ENCODE measurements around the gene PDZD2.
A peak's percentile ranks its signal among the peaks of the same experiment; 100 is the strongest.

Gene PDZD2

DNA sequence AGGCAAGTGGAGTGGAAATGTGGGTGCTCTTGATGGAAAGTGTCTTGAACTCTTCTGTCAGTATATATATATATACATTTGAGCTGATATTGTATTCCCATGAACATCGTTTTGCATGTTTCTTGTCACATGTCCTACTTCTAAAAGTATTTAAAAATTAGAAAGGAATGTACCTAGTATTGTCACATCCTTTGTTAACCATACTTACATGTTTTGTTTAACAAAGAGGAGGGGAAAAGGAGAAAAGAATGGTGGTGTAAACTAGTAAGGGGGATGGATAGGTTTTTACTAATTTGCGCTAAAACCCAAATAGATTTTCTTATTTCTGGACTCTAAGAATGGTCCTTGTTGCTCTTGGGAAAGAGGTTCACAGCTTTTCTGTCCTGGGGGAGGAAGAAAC, 353.4 kb downstream of the PDZD2 start:
- TF ChIP-seq, protein P1, sequence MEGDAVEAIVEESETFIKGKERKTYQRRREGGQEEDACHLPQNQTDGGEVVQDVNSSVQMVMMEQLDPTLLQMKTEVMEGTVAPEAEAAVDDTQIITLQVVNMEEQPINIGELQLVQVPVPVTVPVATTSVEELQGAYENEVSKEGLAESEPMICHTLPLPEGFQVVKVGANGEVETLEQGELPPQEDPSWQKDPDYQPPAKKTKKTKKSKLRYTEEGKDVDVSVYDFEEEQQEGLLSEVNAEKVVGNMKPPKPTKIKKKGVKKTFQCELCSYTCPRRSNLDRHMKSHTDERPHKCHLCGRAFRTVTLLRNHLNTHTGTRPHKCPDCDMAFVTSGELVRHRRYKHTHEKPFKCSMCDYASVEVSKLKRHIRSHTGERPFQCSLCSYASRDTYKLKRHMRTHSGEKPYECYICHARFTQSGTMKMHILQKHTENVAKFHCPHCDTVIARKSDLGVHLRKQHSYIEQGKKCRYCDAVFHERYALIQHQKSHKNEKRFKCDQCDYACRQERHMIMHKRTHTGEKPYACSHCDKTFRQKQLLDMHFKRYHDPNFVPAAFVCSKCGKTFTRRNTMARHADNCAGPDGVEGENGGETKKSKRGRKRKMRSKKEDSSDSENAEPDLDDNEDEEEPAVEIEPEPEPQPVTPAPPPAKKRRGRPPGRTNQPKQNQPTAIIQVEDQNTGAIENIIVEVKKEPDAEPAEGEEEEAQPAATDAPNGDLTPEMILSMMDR (IDR thresholded peaks at IDR 0.05; ENCODE audit: extremely low read depth, insufficient read depth, missing control alignments) = no peak
- no peak for DNase-seq (ENCODE audit: low spot score)
- in situ Hi-C loops (cut with MboI; ENCODE audit: low pct_unique_long_range_greater_than_20kb, low sequenced_read_pairs, unreplicated experiment) = no loop called here

DNA sequence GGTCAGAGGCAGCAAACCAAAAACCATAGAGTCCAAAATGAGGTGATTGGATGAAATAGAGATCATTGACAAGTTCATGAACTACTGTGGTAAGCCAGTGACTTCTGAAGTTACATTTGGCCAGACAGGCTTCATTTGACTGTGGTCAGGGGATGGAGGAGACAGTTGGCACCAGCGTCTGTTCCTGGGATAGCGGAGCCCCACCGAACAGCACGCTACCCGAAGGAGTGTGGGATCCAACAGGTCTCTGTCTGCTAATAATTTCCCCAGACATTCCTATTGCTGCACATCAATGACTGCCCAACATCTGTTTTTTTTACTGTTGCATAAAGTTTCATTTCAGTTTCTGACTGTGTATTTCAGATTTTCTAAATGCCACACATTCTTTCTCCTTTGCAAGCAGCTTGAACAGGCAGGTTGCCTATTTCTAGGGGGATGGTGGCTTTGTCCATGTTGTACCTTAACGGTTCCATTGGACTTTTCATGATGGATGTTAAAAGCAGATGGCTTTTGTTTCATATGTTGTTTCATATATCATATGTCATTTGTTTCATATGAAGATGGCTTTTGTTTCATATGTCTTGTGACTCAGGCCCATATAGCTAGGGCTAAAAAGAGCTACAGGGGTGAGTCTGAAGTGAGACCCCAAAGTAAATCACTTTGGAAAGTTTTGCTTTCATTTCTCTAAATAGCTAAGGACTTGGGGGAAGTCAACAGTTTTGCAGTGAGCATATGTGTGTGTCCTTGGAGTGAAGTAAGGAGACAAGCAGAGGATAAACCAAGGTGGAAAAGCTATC, 354.4 kb downstream of the PDZD2 start:
- in situ Hi-C loops (cut with MboI; ENCODE audit: low pct_unique_long_range_greater_than_20kb, low sequenced_read_pairs, unreplicated experiment) = no loop called here
- TF ChIP-seq, protein P1 (IDR thresholded peaks at IDR 0.05; ENCODE audit: extremely low read depth, insufficient read depth, missing control alignments) = no peak

DNA sequence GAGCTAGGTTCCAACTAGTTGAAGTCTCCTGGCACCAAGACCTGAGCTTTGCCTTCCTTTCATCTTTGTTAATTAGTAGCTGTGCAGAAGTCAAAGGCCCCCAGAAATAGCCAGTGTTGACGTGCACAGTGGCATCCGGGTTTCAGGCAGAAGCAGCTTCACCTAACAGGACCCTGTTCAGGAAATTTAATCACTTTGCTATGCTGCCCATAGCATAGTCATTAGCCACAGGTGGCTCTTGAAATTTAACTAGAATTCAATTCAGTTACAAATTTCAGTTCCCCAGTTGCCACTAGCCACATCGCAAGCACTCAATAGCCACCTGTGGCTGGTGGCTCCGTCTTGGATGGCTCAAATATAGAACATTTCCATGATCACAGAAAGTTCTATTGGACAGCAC, 356.1 kb downstream of the PDZD2 start:
- TF ChIP-seq, protein P1 (IDR thresholded peaks at IDR 0.05; ENCODE audit: extremely low read depth, insufficient read depth, missing control alignments) = no peak
- DNase-seq (ENCODE audit: low spot score) = no peak
- in situ Hi-C loops (cut with MboI; ENCODE audit: low pct_unique_long_range_greater_than_20kb, low sequenced_read_pairs, unreplicated experiment) = no loop called here

More for the DNA sequence above, 354.4 kb downstream of the PDZD2 start:
- DNase-seq (ENCODE audit: low spot score) = peak; percentile 25

DNA sequence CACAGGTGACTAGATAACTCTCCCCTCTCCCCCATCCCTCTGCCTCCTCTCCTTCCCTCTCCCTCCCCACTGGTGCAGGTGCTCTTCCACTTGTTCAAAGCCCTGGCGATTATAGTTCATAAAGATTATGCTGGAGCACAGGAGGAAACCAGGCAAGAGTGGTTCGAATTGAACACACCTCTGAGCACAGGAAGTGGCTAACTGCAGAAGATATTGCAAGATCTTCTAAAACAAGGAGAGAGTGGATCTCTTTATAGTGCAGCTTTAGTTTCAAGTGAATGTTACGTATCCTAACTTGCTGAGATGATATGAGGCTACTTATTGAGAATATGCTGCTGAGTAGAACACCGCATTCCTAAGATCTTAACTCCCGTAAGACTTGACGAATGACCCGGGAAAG, 356.8 kb downstream of the PDZD2 start:
- TF ChIP-seq, protein P1 (IDR thresholded peaks at IDR 0.05; ENCODE audit: extremely low read depth, insufficient read depth, missing control alignments) = no peak
- in situ Hi-C loops (cut with MboI; ENCODE audit: low pct_unique_long_range_greater_than_20kb, low sequenced_read_pairs, unreplicated experiment) = no loop called here

GRCh38 chr5:31996909-31997308, 358.0 kb downstream of the PDZD2 start:
- in situ Hi-C loops (cut with MboI; ENCODE audit: low pct_unique_long_range_greater_than_20kb, low sequenced_read_pairs, unreplicated experiment) = no loop called here

More for the DNA sequence above, 356.8 kb downstream of the PDZD2 start:
- no peak for DNase-seq (ENCODE audit: low spot score)

DNA sequence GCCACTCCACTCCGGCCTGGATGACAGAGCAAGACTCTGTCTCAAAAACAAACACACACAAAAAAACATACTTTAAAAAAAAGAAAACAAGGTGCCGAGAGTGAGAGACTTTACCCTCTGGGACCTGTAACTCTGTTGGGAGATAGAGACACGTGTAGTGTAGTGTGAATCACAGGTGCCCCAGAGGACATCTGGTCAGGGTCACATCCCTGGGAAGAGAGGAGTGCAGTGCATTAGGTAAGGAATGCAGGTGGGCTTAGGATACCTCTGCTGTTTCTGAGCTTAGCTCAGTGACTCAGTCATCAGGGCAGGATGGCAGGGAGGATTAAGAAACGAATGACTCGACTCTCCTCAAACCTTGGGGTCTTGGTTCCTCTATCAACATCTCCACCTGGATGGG, 360.5 kb downstream of the PDZD2 start:
- TF ChIP-seq, protein P1 (IDR thresholded peaks at IDR 0.05; ENCODE audit: extremely low read depth, insufficient read depth, missing control alignments) = no peak
- no peak for DNase-seq (ENCODE audit: low spot score)

More at GRCh38 chr5:31996909-31997308, 358.0 kb downstream of the PDZD2 start:
- TF ChIP-seq, protein P1 (IDR thresholded peaks at IDR 0.05; ENCODE audit: extremely low read depth, insufficient read depth, missing control alignments) = no peak
- no peak for DNase-seq (ENCODE audit: low spot score)

More for the DNA sequence above, 360.5 kb downstream of the PDZD2 start:
- in situ Hi-C loops (cut with MboI; ENCODE audit: low pct_unique_long_range_greater_than_20kb, low sequenced_read_pairs, unreplicated experiment) = no loop called here

Data from GM13977 (cell line).